ENCODE measurements around the gene CBFA2T3. TPM values are rescaled to one million over a fixed set of nuclear protein-coding genes. Genes with fewer than 3 reads are reported as not detected.

Gene CBFA2T3
- total RNA-seq, 1 donor from 2014 or later = 4.6 TPM

- Mint-ChIP-seq H3K9me3 (no peaks in the 10 kb centered on the region), H3K27me3 (ENCODE audit: low read depth) (no peaks in the 10 kb centered on the region), H3K27ac (ENCODE audit: unreplicated experiment) (no peak overlapping the region), H3K36me3 (ENCODE audit: low read depth) (no peaks in the 10 kb centered on the region), H3K4me3 (no peak overlapping the region), H3K4me1 (no peaks in the 10 kb centered on the region)
- TF ChIP-seq, protein P1, sequence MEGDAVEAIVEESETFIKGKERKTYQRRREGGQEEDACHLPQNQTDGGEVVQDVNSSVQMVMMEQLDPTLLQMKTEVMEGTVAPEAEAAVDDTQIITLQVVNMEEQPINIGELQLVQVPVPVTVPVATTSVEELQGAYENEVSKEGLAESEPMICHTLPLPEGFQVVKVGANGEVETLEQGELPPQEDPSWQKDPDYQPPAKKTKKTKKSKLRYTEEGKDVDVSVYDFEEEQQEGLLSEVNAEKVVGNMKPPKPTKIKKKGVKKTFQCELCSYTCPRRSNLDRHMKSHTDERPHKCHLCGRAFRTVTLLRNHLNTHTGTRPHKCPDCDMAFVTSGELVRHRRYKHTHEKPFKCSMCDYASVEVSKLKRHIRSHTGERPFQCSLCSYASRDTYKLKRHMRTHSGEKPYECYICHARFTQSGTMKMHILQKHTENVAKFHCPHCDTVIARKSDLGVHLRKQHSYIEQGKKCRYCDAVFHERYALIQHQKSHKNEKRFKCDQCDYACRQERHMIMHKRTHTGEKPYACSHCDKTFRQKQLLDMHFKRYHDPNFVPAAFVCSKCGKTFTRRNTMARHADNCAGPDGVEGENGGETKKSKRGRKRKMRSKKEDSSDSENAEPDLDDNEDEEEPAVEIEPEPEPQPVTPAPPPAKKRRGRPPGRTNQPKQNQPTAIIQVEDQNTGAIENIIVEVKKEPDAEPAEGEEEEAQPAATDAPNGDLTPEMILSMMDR (conservative IDR thresholded peaks at IDR 0.05) = no peak
- DNase-seq (ENCODE audit: low read depth, low spot score) = no peak
Observed at GRCh38 chr16:88840600-88841215, 136.3 kb downstream of the CBFA2T3 start.

- Mint-ChIP-seq H3K4me3 (no peak overlapping the region), H3K4me1 (no peaks in the 10 kb centered on the region), H3K27me3 (ENCODE audit: low read depth) (no peaks in the 10 kb centered on the region), H3K9me3 (no peaks in the 10 kb centered on the region), H3K36me3 (ENCODE audit: low read depth) (no peaks in the 10 kb centered on the region), H3K27ac (ENCODE audit: unreplicated experiment) (no peak overlapping the region)
- TF ChIP-seq, protein P1 (conservative IDR thresholded peaks at IDR 0.05) = no peak
- no peak for DNase-seq (ENCODE audit: low read depth, low spot score)
Observed at GRCh38 chr16:88839745-88840599, 137.0 kb downstream of the CBFA2T3 start.

DNA sequence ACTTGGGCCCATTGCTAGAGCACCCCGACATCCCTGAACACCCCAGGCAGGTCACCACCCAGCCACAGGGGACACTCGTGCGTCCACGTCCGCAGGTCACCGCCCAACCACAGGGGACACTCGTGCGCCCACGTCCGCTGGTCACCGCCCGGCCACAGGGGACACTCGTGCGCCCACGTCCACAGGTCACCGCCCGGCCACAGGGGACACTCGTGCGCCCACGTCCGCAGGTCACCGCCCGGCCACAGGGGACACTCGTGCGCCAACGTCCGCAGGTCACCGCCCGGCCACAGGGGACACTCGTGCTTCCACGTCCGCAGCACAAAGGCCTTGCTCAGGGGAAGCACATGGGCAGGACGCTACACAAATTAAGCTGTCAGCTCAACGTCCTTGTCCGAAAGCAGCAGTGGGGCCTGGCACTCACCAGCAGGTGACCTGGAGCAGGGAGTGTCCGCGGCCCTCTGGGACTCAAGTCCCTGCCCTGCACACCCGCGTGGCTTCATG, 137.9 kb downstream of the CBFA2T3 start:
- H3K4me3 Mint-ChIP-seq = no peak overlapping the region
- no peak for DNase-seq (ENCODE audit: low read depth, low spot score)
- H3K27me3 Mint-ChIP-seq (ENCODE audit: low read depth) = no peaks in the 10 kb centered on the region
- TF ChIP-seq, protein P1 (conservative IDR thresholded peaks at IDR 0.05) = no peak
- H3K4me1 Mint-ChIP-seq = no peaks in the 10 kb centered on the region
- no peaks in the 10 kb centered on the region for H3K36me3 Mint-ChIP-seq (ENCODE audit: low read depth)
- H3K9me3 Mint-ChIP-seq = no peaks in the 10 kb centered on the region
- no peak overlapping the region for H3K27ac Mint-ChIP-seq (ENCODE audit: unreplicated experiment)

GRCh38 chr16:88838566-88838965, 138.4 kb downstream of the CBFA2T3 start:
- no peak for DNase-seq (ENCODE audit: low read depth, low spot score)
- H3K4me1 Mint-ChIP-seq = no peaks in the 10 kb centered on the region
- H3K36me3 Mint-ChIP-seq (ENCODE audit: low read depth) = no peaks in the 10 kb centered on the region
- no peak overlapping the region for H3K27ac Mint-ChIP-seq (ENCODE audit: unreplicated experiment)
- H3K9me3 Mint-ChIP-seq = no peaks in the 10 kb centered on the region
- no peak overlapping the region for H3K4me3 Mint-ChIP-seq
- TF ChIP-seq, protein P1 (conservative IDR thresholded peaks at IDR 0.05) = no peak
- H3K27me3 Mint-ChIP-seq (ENCODE audit: low read depth) = no peaks in the 10 kb centered on the region

- H3K4me3 Mint-ChIP-seq = no peak overlapping the region
- H3K27me3 Mint-ChIP-seq (ENCODE audit: low read depth) = no peaks in the 10 kb centered on the region
- no peaks in the 10 kb centered on the region for H3K9me3 Mint-ChIP-seq
- no peak overlapping the region for H3K27ac Mint-ChIP-seq (ENCODE audit: unreplicated experiment)
- no peaks in the 10 kb centered on the region for H3K36me3 Mint-ChIP-seq (ENCODE audit: low read depth)
- no peak for DNase-seq (ENCODE audit: low read depth, low spot score)
- TF ChIP-seq, protein P1 (conservative IDR thresholded peaks at IDR 0.05) = no peak
- no peaks in the 10 kb centered on the region for H3K4me1 Mint-ChIP-seq
Observed at GRCh38 chr16:88837806-88838205, 139.2 kb downstream of the CBFA2T3 start.

All from neural crest cell (in vitro differentiated cells).